Endothelial cell of umbilical vein (primary cell): ENCODE data around the gene ZSCAN29. TPM values are rescaled to one million over a fixed set of nuclear protein-coding genes. Genes with fewer than 3 reads are reported as not detected.
A peak's percentile ranks its signal among the peaks of the same experiment; 100 is the strongest.

Experiments
- BruUV-seq: library from RNA; stranded (reverse); fragments of 400-500 nt; replicated peaks from 2 replicates; lab custom pipeline; 2021; lab: Mats Ljungman, UMichigan
- CTCF ChIA-PET: fragments of 300-600, 350-600 bp; sonication (Branson Sonifier 250); formaldehyde crosslinking; loops from one replicate; lab custom pipeline; 2021; ENCODE audit warnings: antibody characterized with exemption, inconsistent platforms; lab: Charles Lee
- POLR2A ChIA-PET: fragments of 300-600, 350-600 bp; sonication (Branson Sonifier 250); formaldehyde crosslinking; loops from one replicate; lab custom pipeline; 2021; ENCODE audit warnings: antibody characterized with exemption, inconsistent platforms; lab: Charles Lee
- DNase-seq: peaks from one replicate; pipeline ENCODE4 v3.0.0-alpha.2; 2011; ENCODE audit warnings: low read depth, low spot score
- FAIRE-seq: peaks from 2 replicates; lab custom pipeline; 2011; peaks lifted over from hg19 to GRCh38; lab: Jason Lieb, UNC
- H2AFZ ChIP-seq: 2 replicates; pipeline ENCODE4 v1.6.0; 2012; ENCODE audit warnings: low read depth, low read length, control low read depth, inconsistent platforms
- H3K27ac ChIP-seq: 2 replicates; pipeline ENCODE4 v1.5.1; 2011; ENCODE audit warnings: low read depth, mild to moderate bottlenecking, control low read depth, low read length, moderate library complexity; ENCODE audit not compliant: insufficient read depth
- H3K27me3 ChIP-seq, 2 experiments: 2 replicates each; pipeline versions ENCODE4 v1.6.0 to v1.6.1; 2011; ENCODE audit warnings: low read length in 2 of 2, mixed read lengths in 1 of 2; ENCODE audit not compliant: control insufficient read depth in 2 of 2, insufficient read depth in 2 of 2
- H3K36me3 ChIP-seq, 2 experiments: 2 replicates in 1 of 2; 3 replicates in 1 of 2; pipeline ENCODE4 v1.5.1; 2011; ENCODE audit warnings: low read length in 2 of 2, mild to moderate bottlenecking in 1 of 2, moderate library complexity in 1 of 2; ENCODE audit not compliant: control insufficient read depth in 2 of 2, insufficient read depth in 2 of 2; ENCODE audit errors: extremely low read depth in 1 of 2
- H3K4me1 ChIP-seq: 3 replicates; pipeline ENCODE4 v1.5.1; 2011; ENCODE audit warnings: mild to moderate bottlenecking, low read length; ENCODE audit not compliant: control insufficient read depth, insufficient read depth; ENCODE audit errors: extremely low read depth
- H3K4me2 ChIP-seq: 2 replicates; pipeline ENCODE4 v1.6.1; 2011; ENCODE audit warnings: low read length, control low read depth, mixed read lengths; ENCODE audit not compliant: insufficient read depth
- H3K4me3 ChIP-seq, 3 experiments: fragments of 200-600 bp in 1 of 3; sonication (generic), shearing (Covaris generic) in 1 of 3; replicated peaks in 1 of 3; 2 replicates each; pipeline ENCODE4 v1.5.1; 2011 to 2016; ENCODE audit warnings: control low read depth in 3 of 3, low read length in 3 of 3, mild to moderate bottlenecking in 2 of 3, inconsistent platforms in 1 of 3, low read depth in 1 of 3, moderate library complexity in 1 of 3; ENCODE audit not compliant: insufficient read depth in 1 of 3
- H3K79me2 ChIP-seq: 2 replicates; pipeline ENCODE4 v1.6.0; 2012; ENCODE audit warnings: low read length, inconsistent platforms; ENCODE audit not compliant: control insufficient read depth, insufficient read depth
- H3K9ac ChIP-seq: replicated peaks from 2 replicates; pipeline ENCODE3; 2011; ENCODE audit warnings: low read length, control low read depth; ENCODE audit not compliant: insufficient read depth; ENCODE audit errors: extremely low read depth
- H3K9me1 ChIP-seq: replicated peaks from 3 replicates; pipeline ENCODE4 v1.6.0; 2011; ENCODE audit warnings: mild to moderate bottlenecking, low read length; ENCODE audit not compliant: control insufficient read depth, insufficient read depth; ENCODE audit errors: extremely low read depth
- H3K9me3 ChIP-seq: replicated peaks from 2 replicates; pipeline ENCODE4 v1.5.1; 2012; ENCODE audit warnings: low read length, inconsistent platforms; ENCODE audit not compliant: control insufficient read depth, insufficient read depth
- H4K20me1 ChIP-seq: replicated peaks from 2 replicates; pipeline ENCODE3; 2011; ENCODE audit warnings: mild to moderate bottlenecking, low read length; ENCODE audit not compliant: control insufficient read depth, insufficient read depth; ENCODE audit errors: extremely low read depth
- CTCF ChIP-seq, 2 donors: IDR thresholded peaks; 1 replicate in 1 of 2; 2 replicates in 1 of 2; pipeline ENCODE4 v1.5.1; 2011; ENCODE audit warnings: low read length in 2 of 2, mild to moderate bottlenecking in 2 of 2, moderate library complexity in 2 of 2, control low read depth in 1 of 2, inconsistent platforms in 1 of 2, low read depth in 1 of 2; ENCODE audit not compliant: insufficient read depth in 1 of 2; ENCODE audit errors: extremely low read depth in 1 of 2
- EZH2 ChIP-seq: IDR thresholded peaks from 2 replicates; pipeline ENCODE4 v1.6.1; 2012; ENCODE audit warnings: borderline replicate concordance, low read depth, mild to moderate bottlenecking, moderate library complexity, low read length, inconsistent platforms; ENCODE audit not compliant: severe bottlenecking
- FOS ChIP-seq: IDR thresholded peaks from 2 replicates; pipeline ENCODE4 v1.6.1; 2011; ENCODE audit warnings: mild to moderate bottlenecking, low read length, moderate library complexity, borderline replicate concordance; ENCODE audit not compliant: insufficient read depth
- GATA2 ChIP-seq: IDR thresholded peaks from 2 replicates; pipeline ENCODE4 v1.7.0; 2011; ENCODE audit warnings: low read depth, mild to moderate bottlenecking, moderate library complexity, mixed read lengths, low read length; ENCODE audit not compliant: insufficient read length, insufficient read depth
- JUN ChIP-seq: IDR thresholded peaks from 2 replicates; pipeline ENCODE4 v1.6.1; 2011; ENCODE audit warnings: borderline replicate concordance, low read depth; ENCODE audit not compliant: insufficient read length, insufficient read depth
- MYC ChIP-seq: IDR thresholded peaks from one replicate; pipeline ENCODE4 v1.6.1; 2011; ENCODE audit warnings: mild to moderate bottlenecking, low read depth, low read length
- POLR2A ChIP-seq: IDR thresholded peaks from 2 replicates; pipeline ENCODE4 v1.6.1; 2012; ENCODE audit warnings: low read depth, mild to moderate bottlenecking, control low read depth, low read length
- POLR2AphosphoS5 ChIP-seq: IDR thresholded peaks from 2 replicates; pipeline ENCODE4 v1.6.1; 2012; ENCODE audit warnings: low read depth, mild to moderate bottlenecking, control low read depth, low read length, moderate library complexity; ENCODE audit not compliant: insufficient read depth
- dilution Hi-C: fragments of 300-500 bp; cut with MboI; formaldehyde crosslinking; loops from one replicate; pipeline ENCODE4 v1.15.0; 2019; ENCODE audit warnings: low sequenced_read_pairs; ENCODE audit not compliant: extremely low pct_ligation_motif_present
- intact Hi-C: fragments of 100-400 bp; cut with micrococcal nuclease; formaldehyde crosslinking; loops from one replicate; pipeline ENCODE4 v1.10.0; 2022
- polyA plus RNA-seq, 4 experiments: library from polyadenylated mRNA; depleted of rRNA in 3 of 4; stranded (reverse) in 3 of 4; unstranded in 1 of 4; fragments of >200 nt; gene quantifications; 2 replicates each; pipeline versions ENCODE4 v1.2.1 to v1.2.3, GENCODE V29; 2011 to 2012; ENCODE audit warnings: missing spikeins in 1 of 4
- total RNA-seq: library from RNA; stranded (reverse); gene quantifications from 2 replicates; pipeline ENCODE4 v1.2.3, GENCODE V29; 2021
- TF ChIP-seq, protein P1 (sequence below): IDR thresholded peaks from 2 replicates; pipeline ENCODE4 v1.6.1; 2011; ENCODE audit not compliant: insufficient read depth, insufficient read length

The ZSCAN29 gene
- total and polyA plus RNA-seq, 2 donors (not counting 3 experiments of a cell fraction or from before 2014, with no cell fraction given), result 3.7 to 15.7 TPM

DNA sequence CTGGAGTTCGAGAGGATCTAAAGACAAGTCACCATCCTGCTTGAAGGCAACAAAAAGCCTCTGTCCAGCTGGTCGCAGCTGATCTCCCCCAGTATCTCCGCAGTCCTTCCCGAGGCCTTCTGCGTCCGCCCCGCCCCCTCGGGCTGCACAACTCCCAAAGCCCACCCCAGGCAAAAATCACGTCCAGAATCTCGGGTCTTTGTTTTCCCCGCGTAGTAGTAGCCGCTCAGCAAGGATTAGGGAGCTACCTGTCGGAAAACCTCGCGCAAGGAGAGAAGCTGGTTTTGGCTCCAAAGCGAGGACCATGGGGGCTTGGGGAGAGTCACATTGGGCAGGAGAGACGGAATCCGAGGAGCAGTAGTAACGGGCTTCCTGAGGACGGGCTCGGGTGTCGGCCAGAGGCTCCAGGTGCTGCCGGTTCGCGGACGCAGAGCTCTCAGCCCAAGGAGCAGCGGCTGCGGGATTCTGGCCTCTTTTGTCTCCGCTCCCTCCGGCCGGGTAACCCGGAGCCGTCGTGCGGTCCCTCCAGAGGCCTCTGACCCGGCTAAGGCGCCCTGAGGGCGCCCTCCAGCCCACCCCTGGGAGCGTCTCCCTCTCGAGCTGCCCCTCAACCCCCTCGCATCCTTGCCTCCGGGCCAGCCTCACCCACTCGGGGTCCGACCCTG, 401 bp downstream of the ZSCAN29 start:
- Histone ChIP-seq H3K27ac (peak overlapping the region; percentile 48), H3K9me3 (no peaks in the 10 kb centered on the region), H3K9ac (peak overlapping the region; percentile 56), H3K36me3 (peaks cover 0 to 7% of the 10 kb centered on the region in 2 experiments), H3K4me1 (peaks cover 18% of the 10 kb centered on the region), H3K4me2 (peak overlapping the region; percentile 97), H4K20me1 (no peaks in the 10 kb centered on the region), H2AFZ (peak overlapping the region; percentile 99), H3K79me2 (peaks cover 20% of the 10 kb centered on the region), H3K9me1 (no peaks in the 10 kb centered on the region), H3K4me3 (peak overlapping the region; percentile 69 to 93 (median 86)), H3K27me3 (no peaks in the 10 kb centered on the region)
- CTCF ChIA-PET, result interaction anchor here (0.5 to 1.8 kb wide), 4 partner anchors 14 to 145 kb away, joined by 3 to 5 read pairs (median 4); no protein-coding TSS in a partner anchor
- FAIRE-seq (no peak), DNase-seq (peak; percentile 48)
- no TSS peak for BruUV-seq
- dilution Hi-C loops, result no loop called here
- TF ChIP-seq GATA2 (no peak), POLR2AphosphoS5 (no peak), EZH2 (no peak), JUN (no peak), POLR2A (no peak), FOS (no peak), CTCF (IDR thresholded peaks at IDR 0.05; ENCODE audit: extremely low read depth in 1 of 2, insufficient read depth in 1 of 2, low read depth in 1 of 2, low read length in 2 of 2) (no peak), MYC (no peak)
- TF ChIP-seq, protein P1, sequence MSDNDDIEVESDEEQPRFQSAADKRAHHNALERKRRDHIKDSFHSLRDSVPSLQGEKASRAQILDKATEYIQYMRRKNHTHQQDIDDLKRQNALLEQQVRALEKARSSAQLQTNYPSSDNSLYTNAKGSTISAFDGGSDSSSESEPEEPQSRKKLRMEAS, result no peak
- POLR2A ChIA-PET, result no interaction called here
- intact Hi-C loops, result no loop called here
